Neural progenitor cell (in vitro differentiated cells): ENCODE results near the gene GFOD1. TPM values are rescaled to one million over a fixed set of nuclear protein-coding genes. Genes with fewer than 3 reads are reported as not detected.

Source experiments
- DNase-seq: peaks from one replicate; pipeline ENCODE4 v3.0.0-alpha.2; 2016; ENCODE audit warnings: low spot score
- H2AFZ ChIP-seq: fragments of 200-600 bp; sonication (generic); replicated peaks from 2 replicates; pipeline ENCODE4 v1.6.1; 2016; ENCODE audit warnings: antibody characterized with exemption
- H3F3A ChIP-seq: fragments of 200-600 bp; sonication (generic); 2 replicates; pipeline ENCODE4 v1.6.1; 2016; ENCODE audit warnings: antibody characterized with exemption, low read depth
- H3K27ac ChIP-seq: fragments of 200-600 bp; sonication (generic); 2 replicates; pipeline ENCODE4 v1.5.1; 2016; ENCODE audit warnings: mild to moderate bottlenecking
- H3K27me3 ChIP-seq: fragments of 200-600 bp; sonication (generic); 2 replicates; pipeline ENCODE4 v1.6.1; 2016; ENCODE audit warnings: mild to moderate bottlenecking, moderate library complexity
- H3K36me3 ChIP-seq: fragments of 200-600 bp; sonication (generic); 2 replicates; pipeline ENCODE4 v1.5.1; 2016
- H3K4me1 ChIP-seq: fragments of 200-600 bp; sonication (generic); 2 replicates; pipeline ENCODE4 v1.6.1; 2016; ENCODE audit warnings: mixed run types
- H3K4me2 ChIP-seq: fragments of 200-600 bp; sonication (generic); 2 replicates; pipeline ENCODE4 v1.6.1; 2016
- H3K4me3 ChIP-seq: fragments of 200-600 bp; sonication (generic); 2 replicates; pipeline ENCODE4 v1.5.1; 2016
- H3K79me2 ChIP-seq: fragments of 200-600 bp; sonication (generic); 2 replicates; pipeline ENCODE4 v1.6.1; 2016; ENCODE audit warnings: low read depth
- H3K9ac ChIP-seq: fragments of 200-600 bp; sonication (generic); 2 replicates; pipeline ENCODE4 v1.6.1; 2016
- H3K9me3 ChIP-seq: fragments of 200-600 bp; sonication (generic); 2 replicates; pipeline ENCODE4 v1.5.1; 2016; ENCODE audit warnings: low read depth
- H4K20me1 ChIP-seq: fragments of 200-600 bp; sonication (generic); 2 replicates; pipeline ENCODE4 v1.6.1; 2016; ENCODE audit warnings: low read depth
- H3K27ac Mint-ChIP-seq: 3 replicates; pipeline ENCODE4 v1.8.0; 2021; ENCODE audit warnings: mixed read lengths
- H3K27me3 Mint-ChIP-seq: 2 replicates; pipeline ENCODE4 v1.8.0; 2022; ENCODE audit warnings: low read depth, mild to moderate bottlenecking, inconsistent platforms, moderate library complexity, mixed read lengths; ENCODE audit not compliant: insufficient read depth
- H3K36me3 Mint-ChIP-seq: 3 replicates; pipeline ENCODE4 v1.8.0; 2021; ENCODE audit warnings: mixed read lengths
- H3K4me1 Mint-ChIP-seq: 3 replicates; pipeline ENCODE4 v1.8.0; 2021; ENCODE audit warnings: mixed read lengths
- H3K4me3 Mint-ChIP-seq: 3 replicates; pipeline ENCODE4 v1.8.0; 2021; ENCODE audit warnings: mild to moderate bottlenecking, moderate library complexity, mixed read lengths
- H3K9me3 Mint-ChIP-seq: 3 replicates; pipeline ENCODE4 v1.8.0; 2020; ENCODE audit warnings: mixed read lengths
- EZH2 ChIP-seq: fragments of 200-600 bp; sonication (generic); IDR thresholded peaks from 2 replicates; pipeline ENCODE4 v1.6.1; 2017; ENCODE audit warnings: antibody characterized with exemption, mild to moderate bottlenecking, moderate library complexity
- EZH2phosphoT487 ChIP-seq: fragments of 200-600 bp; sonication (generic); IDR thresholded peaks from 2 replicates; pipeline ENCODE4 v1.6.1; 2017; ENCODE audit warnings: antibody characterized with exemption
- total RNA-seq: library from RNA; depleted of rRNA; stranded (reverse); fragments of >200 nt; gene quantifications from 2 replicates; pipeline ENCODE4 v1.2.3, GENCODE V29; 2015; ENCODE audit warnings: low replicate concordance
- TF ChIP-seq, protein P1 (sequence below): fragments of 200-600 bp; sonication (generic); IDR thresholded peaks from 2 replicates; pipeline ENCODE4 v1.5.1; 2017; ENCODE audit warnings: antibody characterized with exemption, mild to moderate bottlenecking

Gene GFOD1
- total RNA-seq, 1 donor from 2014 or later, result 1.8 TPM

DNA sequence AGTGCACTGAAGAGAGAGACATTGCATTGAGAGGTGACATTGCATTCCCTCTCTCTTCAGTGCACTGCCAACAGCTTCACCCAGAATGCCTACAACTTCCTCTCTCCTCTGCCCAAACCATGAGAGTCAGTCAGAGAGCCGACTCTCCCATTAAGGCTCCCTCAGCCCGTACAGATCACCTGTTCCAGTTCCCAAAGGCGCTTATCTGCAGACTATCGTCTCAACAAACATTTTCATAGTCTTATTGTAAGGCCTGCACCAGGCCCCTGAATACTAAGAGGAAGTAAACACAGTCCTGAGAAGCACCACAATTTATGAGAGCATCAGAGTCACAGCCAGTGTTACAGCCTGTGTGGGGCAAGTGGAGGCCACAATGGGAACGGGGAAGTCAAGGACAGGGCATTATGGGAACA lies 53.7 kb downstream of the GFOD1 start:
- H3K27me3 Mint-ChIP-seq, result no peaks in the 10 kb centered on the region
- H3K27ac ChIP-seq, result no peak overlapping the region
- no peak overlapping the region for H3K4me3 Mint-ChIP-seq
- no peak for DNase-seq
- H3K27me3 ChIP-seq, result no peaks in the 10 kb centered on the region
- no peaks in the 10 kb centered on the region for H3K9me3 ChIP-seq
- H3K36me3 Mint-ChIP-seq, result no peaks in the 10 kb centered on the region
- peaks cover 12% of the 10 kb centered on the region for H3K4me1 Mint-ChIP-seq
- TF ChIP-seq EZH2phosphoT487, result no peak
- TF ChIP-seq, protein P1, sequence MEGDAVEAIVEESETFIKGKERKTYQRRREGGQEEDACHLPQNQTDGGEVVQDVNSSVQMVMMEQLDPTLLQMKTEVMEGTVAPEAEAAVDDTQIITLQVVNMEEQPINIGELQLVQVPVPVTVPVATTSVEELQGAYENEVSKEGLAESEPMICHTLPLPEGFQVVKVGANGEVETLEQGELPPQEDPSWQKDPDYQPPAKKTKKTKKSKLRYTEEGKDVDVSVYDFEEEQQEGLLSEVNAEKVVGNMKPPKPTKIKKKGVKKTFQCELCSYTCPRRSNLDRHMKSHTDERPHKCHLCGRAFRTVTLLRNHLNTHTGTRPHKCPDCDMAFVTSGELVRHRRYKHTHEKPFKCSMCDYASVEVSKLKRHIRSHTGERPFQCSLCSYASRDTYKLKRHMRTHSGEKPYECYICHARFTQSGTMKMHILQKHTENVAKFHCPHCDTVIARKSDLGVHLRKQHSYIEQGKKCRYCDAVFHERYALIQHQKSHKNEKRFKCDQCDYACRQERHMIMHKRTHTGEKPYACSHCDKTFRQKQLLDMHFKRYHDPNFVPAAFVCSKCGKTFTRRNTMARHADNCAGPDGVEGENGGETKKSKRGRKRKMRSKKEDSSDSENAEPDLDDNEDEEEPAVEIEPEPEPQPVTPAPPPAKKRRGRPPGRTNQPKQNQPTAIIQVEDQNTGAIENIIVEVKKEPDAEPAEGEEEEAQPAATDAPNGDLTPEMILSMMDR, result no peak
- TF ChIP-seq EZH2, result no peak
- H2AFZ ChIP-seq, result no peak overlapping the region
- H3F3A ChIP-seq, result peaks cover 2% of the 10 kb centered on the region
- no peak overlapping the region for H3K4me2 ChIP-seq
- no peaks in the 10 kb centered on the region for H3K36me3 ChIP-seq
- H3K27ac Mint-ChIP-seq, result no peak overlapping the region
- peaks cover 6% of the 10 kb centered on the region for H3K9me3 Mint-ChIP-seq
- H4K20me1 ChIP-seq, result no peaks in the 10 kb centered on the region
- H3K4me3 ChIP-seq, result no peak overlapping the region
- H3K9ac ChIP-seq, result no peak overlapping the region
- H3K79me2 ChIP-seq, result no peaks in the 10 kb centered on the region
- H3K4me1 ChIP-seq, result peaks cover 4% of the 10 kb centered on the region

GRCh38 chr6:13432526-13433184 lies 54.7 kb downstream of the GFOD1 start:
- Mint-ChIP-seq H3K36me3 (no peaks in the 10 kb centered on the region), H3K9me3 (peaks cover 6% of the 10 kb centered on the region), H3K4me1 (peaks cover 23% of the 10 kb centered on the region), H3K27me3 (no peaks in the 10 kb centered on the region), H3K4me3 (no peak overlapping the region), H3K27ac (no peak overlapping the region)
- no peaks in the 10 kb centered on the region for H3K27me3 ChIP-seq
- no peak overlapping the region for H2AFZ ChIP-seq
- H4K20me1 ChIP-seq, result no peaks in the 10 kb centered on the region
- H3K4me3 ChIP-seq, result no peak overlapping the region
- H3K27ac ChIP-seq, result no peak overlapping the region
- peaks cover 4% of the 10 kb centered on the region for H3F3A ChIP-seq
- no peaks in the 10 kb centered on the region for H3K9me3 ChIP-seq
- DNase-seq, result no peak
- no peak for TF ChIP-seq EZH2
- TF ChIP-seq EZH2phosphoT487, result no peak
- TF ChIP-seq, protein P1, result no peak
- H3K9ac ChIP-seq, result no peak overlapping the region
- peaks cover 14% of the 10 kb centered on the region for H3K4me1 ChIP-seq
- H3K79me2 ChIP-seq, result no peaks in the 10 kb centered on the region
- no peak overlapping the region for H3K4me2 ChIP-seq
- H3K36me3 ChIP-seq, result no peaks in the 10 kb centered on the region

GRCh38 chr6:13431861-13432465 lies 55.4 kb downstream of the GFOD1 start:
- Mint-ChIP-seq H3K27me3 (no peaks in the 10 kb centered on the region), H3K4me3 (no peak overlapping the region), H3K27ac (no peak overlapping the region), H3K9me3 (peaks cover 6% of the 10 kb centered on the region), H3K36me3 (no peaks in the 10 kb centered on the region), H3K4me1 (peaks cover 27% of the 10 kb centered on the region)
- no peak for DNase-seq
- TF ChIP-seq EZH2 (no peak), EZH2phosphoT487 (no peak)
- TF ChIP-seq, protein P1, result no peak
- Histone ChIP-seq H3K27ac (no peak overlapping the region), H3K4me1 (peaks cover 16% of the 10 kb centered on the region), H3K4me2 (no peak overlapping the region), H3K27me3 (no peaks in the 10 kb centered on the region), H4K20me1 (no peaks in the 10 kb centered on the region), H3K36me3 (no peaks in the 10 kb centered on the region), H3K79me2 (no peaks in the 10 kb centered on the region), H3K4me3 (no peak overlapping the region), H2AFZ (no peak overlapping the region), H3K9ac (no peak overlapping the region), H3F3A (peaks cover 4% of the 10 kb centered on the region), H3K9me3 (no peaks in the 10 kb centered on the region)
